Measurements from ENCODE around the gene WDR74. TPM values are rescaled to one million over a fixed set of nuclear protein-coding genes. Genes with fewer than 3 reads are reported as not detected.
A peak's percentile ranks its signal among the peaks of the same experiment; 100 is the strongest.

WDR74 gene
- total RNA-seq, 2 donors from 2014 or later: 15.8 to 40.0 TPM

DNA sequence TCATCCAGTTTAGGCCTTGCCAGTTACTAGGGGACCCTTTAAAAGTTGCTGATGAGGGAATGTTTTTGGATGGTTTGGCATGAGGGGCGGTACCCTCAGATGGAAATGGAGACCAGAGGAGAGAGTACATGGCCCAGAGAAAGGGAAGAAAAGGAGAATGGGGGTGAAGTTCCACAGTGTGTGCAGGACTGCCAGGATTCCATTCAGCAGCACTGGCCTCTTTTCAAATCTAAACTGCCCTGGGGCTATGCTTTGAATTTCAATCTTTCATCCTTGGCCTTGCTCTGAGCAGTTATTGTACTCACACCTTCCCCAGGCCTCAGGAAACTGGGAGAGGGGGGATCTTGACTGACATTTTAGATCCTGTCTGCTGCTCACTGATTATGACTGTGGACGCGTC is 44.3 kb upstream of the WDR74 start:
- no peak for DNase-seq
- peaks cover 46% of the 10 kb centered on the region for H3K4me1 ChIP-seq
- no peak for ATAC-seq
- no peak overlapping the region for H3K4me3 ChIP-seq
- H3K27ac ChIP-seq: no peak overlapping the region
- peaks cover 32 to 33% of the 10 kb centered on the region in 2 donors for H3K36me3 ChIP-seq (replicated peaks in 1 of 2; ENCODE audit: insufficient read depth in 1 of 2, low read depth in 2 of 2)
- H3K9me3 ChIP-seq: no peaks in the 10 kb centered on the region
- intact Hi-C loops (cut with DNase I): no loop called here
- WGBS, 2 donors: 66 to 79% methylated on average over 3 of the region's 3 CpGs
- no peaks in the 10 kb centered on the region for H3K27me3 ChIP-seq
- TF ChIP-seq POLR2A (IDR thresholded peaks at IDR 0.05): no peak
- TF ChIP-seq, protein P1, sequence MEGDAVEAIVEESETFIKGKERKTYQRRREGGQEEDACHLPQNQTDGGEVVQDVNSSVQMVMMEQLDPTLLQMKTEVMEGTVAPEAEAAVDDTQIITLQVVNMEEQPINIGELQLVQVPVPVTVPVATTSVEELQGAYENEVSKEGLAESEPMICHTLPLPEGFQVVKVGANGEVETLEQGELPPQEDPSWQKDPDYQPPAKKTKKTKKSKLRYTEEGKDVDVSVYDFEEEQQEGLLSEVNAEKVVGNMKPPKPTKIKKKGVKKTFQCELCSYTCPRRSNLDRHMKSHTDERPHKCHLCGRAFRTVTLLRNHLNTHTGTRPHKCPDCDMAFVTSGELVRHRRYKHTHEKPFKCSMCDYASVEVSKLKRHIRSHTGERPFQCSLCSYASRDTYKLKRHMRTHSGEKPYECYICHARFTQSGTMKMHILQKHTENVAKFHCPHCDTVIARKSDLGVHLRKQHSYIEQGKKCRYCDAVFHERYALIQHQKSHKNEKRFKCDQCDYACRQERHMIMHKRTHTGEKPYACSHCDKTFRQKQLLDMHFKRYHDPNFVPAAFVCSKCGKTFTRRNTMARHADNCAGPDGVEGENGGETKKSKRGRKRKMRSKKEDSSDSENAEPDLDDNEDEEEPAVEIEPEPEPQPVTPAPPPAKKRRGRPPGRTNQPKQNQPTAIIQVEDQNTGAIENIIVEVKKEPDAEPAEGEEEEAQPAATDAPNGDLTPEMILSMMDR (IDR thresholded peaks at IDR 0.05): no peak

DNA sequence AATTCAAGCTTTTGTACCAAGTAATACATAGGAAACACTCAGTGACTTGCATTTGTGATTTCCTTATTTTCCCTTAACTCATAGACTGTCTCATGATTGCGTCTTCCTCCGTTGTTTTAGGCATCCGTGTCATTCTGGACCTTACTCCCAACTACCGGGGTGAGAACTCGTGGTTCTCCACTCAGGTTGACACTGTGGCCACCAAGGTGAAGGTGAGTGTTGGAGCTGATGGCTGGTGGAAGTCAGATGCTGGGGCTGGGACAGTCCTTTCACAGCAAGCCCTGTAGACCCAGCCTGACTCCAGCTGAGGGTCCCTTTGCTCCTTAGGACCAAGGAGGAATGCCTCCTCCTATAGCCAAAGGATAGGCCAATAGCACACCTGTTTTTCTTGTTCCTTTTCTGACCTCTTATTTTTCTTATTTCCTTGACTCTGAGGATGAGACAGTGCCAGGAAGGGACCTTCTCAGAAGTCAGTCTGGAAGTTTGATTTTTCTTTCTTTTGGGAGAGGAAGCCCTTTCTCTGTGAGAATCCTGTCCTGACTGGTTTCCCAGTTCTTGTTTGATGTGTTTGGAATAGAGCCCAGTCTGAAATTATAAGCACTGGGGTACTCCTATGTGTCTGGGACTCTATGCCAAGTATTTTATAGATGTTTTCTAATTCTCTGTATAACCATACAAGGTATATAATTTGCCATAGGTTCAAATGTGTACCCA is 43.6 kb upstream of the WDR74 start:
- H3K36me3 ChIP-seq (replicated peaks in 1 of 2; ENCODE audit: insufficient read depth in 1 of 2, low read depth in 2 of 2): peaks cover 25 to 26% of the 10 kb centered on the region in 2 donors
- H3K4me1 ChIP-seq: peaks cover 54% of the 10 kb centered on the region
- WGBS, 2 donors: 34 to 47% methylated on average over 5 of the region's 5 CpGs
- no peaks in the 10 kb centered on the region for H3K27me3 ChIP-seq
- no peak for ATAC-seq
- H3K27ac ChIP-seq: peak overlapping the region in 2 of 4 donors; percentile 6 to 98
- intact Hi-C loops (cut with DNase I): no loop called here
- no peaks in the 10 kb centered on the region for H3K9me3 ChIP-seq
- no peak for DNase-seq
- no peak for TF ChIP-seq POLR2A (IDR thresholded peaks at IDR 0.05)
- TF ChIP-seq, protein P1 (IDR thresholded peaks at IDR 0.05): no peak
- H3K4me3 ChIP-seq: no peak overlapping the region

DNA sequence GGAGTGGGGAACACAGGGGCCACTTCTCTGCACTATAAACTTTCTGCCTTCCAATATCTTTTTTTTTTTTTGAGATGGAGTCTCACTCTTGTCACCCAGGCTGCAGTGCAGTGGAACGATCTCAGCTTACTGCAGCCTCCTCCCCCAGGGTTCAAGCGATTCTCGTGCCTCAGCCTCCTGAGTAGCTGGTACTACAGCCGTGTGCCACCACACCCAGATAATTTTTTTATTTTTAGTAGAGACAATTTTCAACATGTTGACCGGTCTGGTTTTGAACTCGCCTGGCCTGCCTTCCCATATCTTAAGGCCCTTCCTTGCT is 43.0 kb upstream of the WDR74 start:
- Histone ChIP-seq H3K27ac (peak overlapping the region in 3 of 4 donors; percentile 97 to 98 (median 98)), H3K27me3 (no peaks in the 10 kb centered on the region), H3K4me1 (peaks cover 59% of the 10 kb centered on the region), H3K4me3 (peak overlapping the region; percentile 2 to 60), H3K9me3 (no peaks in the 10 kb centered on the region), H3K36me3 (replicated peaks in 1 of 2; ENCODE audit: insufficient read depth in 1 of 2, low read depth in 2 of 2) (peaks cover 19 to 24% of the 10 kb centered on the region in 2 donors)
- DNase-seq (no peak), ATAC-seq (no peak)
- intact Hi-C loops (cut with DNase I): no loop called here
- TF ChIP-seq, protein P1 (IDR thresholded peaks at IDR 0.05): no peak
- TF ChIP-seq POLR2A (IDR thresholded peaks at IDR 0.05): no peak
- WGBS, 2 donors: 32 to 34% methylated on average over 6 of the region's 6 CpGs

DNA sequence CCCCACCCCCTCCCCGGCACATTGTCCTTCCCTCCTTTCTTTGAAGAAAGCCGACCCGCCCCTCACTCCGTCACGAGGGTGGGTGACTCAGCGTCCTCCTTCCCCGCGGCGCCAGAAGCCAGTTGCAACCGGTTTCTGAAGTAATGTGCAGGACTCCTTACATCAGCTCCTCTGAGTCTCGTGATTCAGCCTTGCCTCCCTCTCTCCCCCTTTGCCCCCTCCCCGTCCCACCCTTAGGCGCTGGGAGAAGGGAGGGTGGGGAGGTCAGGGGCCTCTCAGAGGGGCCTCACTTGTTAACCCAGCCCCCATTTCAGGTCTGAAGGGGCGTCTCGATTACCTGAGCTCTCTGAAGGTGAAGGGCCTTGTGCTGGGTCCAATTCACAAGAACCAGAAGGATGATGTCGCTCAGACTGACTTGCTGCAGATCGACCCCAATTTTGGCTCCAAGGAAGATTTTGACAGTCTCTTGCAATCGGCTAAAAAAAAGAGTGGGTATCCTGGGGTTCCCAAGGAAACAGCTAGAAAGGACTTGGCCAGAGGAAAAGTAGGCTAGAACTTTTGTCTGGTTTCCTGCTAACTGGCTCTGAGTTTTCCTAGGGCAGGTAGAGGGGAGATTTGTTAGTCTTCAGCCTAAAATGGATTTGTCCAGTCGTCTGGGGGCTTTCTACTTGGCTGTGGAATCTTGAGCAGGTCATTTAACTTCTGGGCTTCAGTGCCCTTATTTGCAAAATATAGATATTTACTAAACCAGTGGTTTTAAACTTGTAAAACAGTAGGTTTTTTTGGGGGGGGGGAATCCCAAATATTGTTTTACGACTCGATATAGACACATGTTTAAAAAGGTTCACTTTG is 42.4 kb upstream of the WDR74 start:
- Histone ChIP-seq H3K9me3 (no peaks in the 10 kb centered on the region), H3K4me1 (peaks cover 65% of the 10 kb centered on the region), H3K36me3 (replicated peaks in 1 of 2; ENCODE audit: insufficient read depth in 1 of 2, low read depth in 2 of 2) (peaks cover 18% of the 10 kb centered on the region in 2 donors), H3K27ac (peak overlapping the region; percentile 97 to 99 (median 98)), H3K27me3 (no peaks in the 10 kb centered on the region), H3K4me3 (peak overlapping the region; percentile 60 to 98)
- TF ChIP-seq POLR2A (IDR thresholded peaks at IDR 0.05): no peak
- TF ChIP-seq, protein P1 (IDR thresholded peaks at IDR 0.05): no peak
- 2 to 3% methylated on average over 17 to 21 of the region's 21 CpGs for WGBS, 2 donors
- ATAC-seq (peak; percentile 72), DNase-seq (peak; percentile 91 to 97 (median 94))
- intact Hi-C loops (cut with DNase I): no loop called here

Measured in body of pancreas (tissue), 4 donors.